22Rv1 (cell line): ENCODE measurements around the gene KBTBD7.
"Not testable (repeated sequence)": the region's sequence is repeated elsewhere in the genome, so short reads cannot be mapped to it uniquely, and the experiment has no call there.

Experiments used
- ZFX ChIP-seq: fragments of 450-650 bp; IDR thresholded peaks from 2 replicates; pipeline ENCODE4 v1.6.1; 2017; ENCODE audit warnings: antibody characterized with exemption, borderline replicate concordance
- TF ChIP-seq, protein P1 (sequence below): fragments of 450-650 bp; IDR thresholded peaks from 2 replicates; pipeline ENCODE4 v1.5.1; 2017; ENCODE audit warnings: mild to moderate bottlenecking

DNA sequence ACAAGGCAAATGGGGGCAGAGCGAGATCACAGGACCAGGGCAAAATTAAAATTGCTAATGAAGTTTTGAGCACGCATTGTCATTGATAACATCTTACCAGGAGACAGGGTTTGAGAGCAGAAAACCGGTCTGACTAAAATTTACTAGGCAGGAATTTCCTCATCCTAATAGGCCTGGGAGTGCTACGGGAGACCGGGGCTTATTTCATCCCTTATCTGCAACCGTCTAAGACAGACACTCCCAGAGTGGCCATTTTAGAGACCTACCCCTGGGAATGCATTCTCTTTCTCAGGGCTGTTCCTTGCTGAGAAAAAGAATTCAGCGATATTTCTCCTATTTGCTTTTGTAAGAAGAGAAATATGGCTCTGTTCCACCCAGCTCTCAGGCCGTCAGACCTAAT is 18.8 kb downstream of the KBTBD7 start:
- TF ChIP-seq, protein P1, sequence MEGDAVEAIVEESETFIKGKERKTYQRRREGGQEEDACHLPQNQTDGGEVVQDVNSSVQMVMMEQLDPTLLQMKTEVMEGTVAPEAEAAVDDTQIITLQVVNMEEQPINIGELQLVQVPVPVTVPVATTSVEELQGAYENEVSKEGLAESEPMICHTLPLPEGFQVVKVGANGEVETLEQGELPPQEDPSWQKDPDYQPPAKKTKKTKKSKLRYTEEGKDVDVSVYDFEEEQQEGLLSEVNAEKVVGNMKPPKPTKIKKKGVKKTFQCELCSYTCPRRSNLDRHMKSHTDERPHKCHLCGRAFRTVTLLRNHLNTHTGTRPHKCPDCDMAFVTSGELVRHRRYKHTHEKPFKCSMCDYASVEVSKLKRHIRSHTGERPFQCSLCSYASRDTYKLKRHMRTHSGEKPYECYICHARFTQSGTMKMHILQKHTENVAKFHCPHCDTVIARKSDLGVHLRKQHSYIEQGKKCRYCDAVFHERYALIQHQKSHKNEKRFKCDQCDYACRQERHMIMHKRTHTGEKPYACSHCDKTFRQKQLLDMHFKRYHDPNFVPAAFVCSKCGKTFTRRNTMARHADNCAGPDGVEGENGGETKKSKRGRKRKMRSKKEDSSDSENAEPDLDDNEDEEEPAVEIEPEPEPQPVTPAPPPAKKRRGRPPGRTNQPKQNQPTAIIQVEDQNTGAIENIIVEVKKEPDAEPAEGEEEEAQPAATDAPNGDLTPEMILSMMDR, result not testable (repeated sequence)
- not testable (repeated sequence) for TF ChIP-seq ZFX
